DND-41 (cell line): ENCODE results near the gene LEF1.

ENCODE experiments used
- ATAC-seq: fragments of 200-7000 bp; cut with Tn5 transposase; 3 replicates; pipeline ENCODE4 v1.9.1; 2021; ENCODE audit warnings: low read depth; ENCODE audit not compliant: insufficient read depth
- DNase-seq: peaks from one replicate; pipeline ENCODE4 v3.0.0-alpha.2; 2020
- H2AFZ ChIP-seq: 2 replicates; pipeline ENCODE4 v1.6.0; 2012; ENCODE audit warnings: low read depth, low read length
- H3K27ac ChIP-seq: 2 replicates; pipeline ENCODE4 v1.5.1; 2012; ENCODE audit warnings: low read length, inconsistent platforms
- H3K27me3 ChIP-seq: fragments of 200-600 bp; sonication (generic); 2 replicates; pipeline ENCODE4 v1.6.0; 2012; ENCODE audit warnings: low read length, mild to moderate bottlenecking, inconsistent platforms; ENCODE audit not compliant: insufficient read depth, poor library complexity
- H3K36me3 ChIP-seq: 2 replicates; pipeline ENCODE4 v1.5.1; 2012; ENCODE audit warnings: low read length, inconsistent platforms; ENCODE audit not compliant: insufficient read depth
- H3K4me1 ChIP-seq: 2 replicates; pipeline ENCODE4 v1.5.1; 2012; ENCODE audit warnings: mild to moderate bottlenecking, low read length; ENCODE audit not compliant: insufficient read depth
- H3K4me2 ChIP-seq: 2 replicates; pipeline ENCODE4 v1.6.0; 2012; ENCODE audit warnings: mild to moderate bottlenecking, moderate library complexity, low read length, inconsistent platforms; ENCODE audit not compliant: insufficient read depth
- H3K4me3 ChIP-seq, 2 experiments: fragments of 200-600 bp in 1 of 2; shearing (Covaris generic) in 1 of 2; 2 replicates each; pipeline ENCODE4 v1.5.1; 2012 to 2016; ENCODE audit warnings: inconsistent platforms in 2 of 2, low read length in 2 of 2, mild to moderate bottlenecking in 2 of 2, low read depth in 1 of 2, moderate library complexity in 1 of 2
- H3K79me2 ChIP-seq: 2 replicates; pipeline ENCODE4 v1.6.0; 2012; ENCODE audit warnings: low read length, inconsistent platforms; ENCODE audit not compliant: insufficient read depth
- H3K9ac ChIP-seq: 2 replicates; pipeline ENCODE4 v1.6.0; 2012; ENCODE audit warnings: low read depth, mild to moderate bottlenecking, inconsistent platforms, low read length, moderate library complexity
- H3K9me3 ChIP-seq: 2 replicates; pipeline ENCODE4 v1.5.1; 2012; ENCODE audit warnings: low read length, moderate library complexity, mild to moderate bottlenecking, inconsistent platforms; ENCODE audit not compliant: insufficient read depth, severe bottlenecking
- H4K20me1 ChIP-seq: 2 replicates; pipeline ENCODE4 v1.6.0; 2012; ENCODE audit warnings: low read length; ENCODE audit not compliant: insufficient read depth
- CTCF ChIP-seq: IDR thresholded peaks from 2 replicates; pipeline ENCODE4 v1.5.1; 2012; ENCODE audit warnings: borderline replicate concordance, low read length, moderate library complexity, mild to moderate bottlenecking; ENCODE audit not compliant: poor library complexity, severe bottlenecking; ENCODE audit errors: extremely low read depth
- EZH2 ChIP-seq: IDR thresholded peaks from 3 replicates; pipeline ENCODE4 v1.6.1; 2012; ENCODE audit warnings: borderline replicate concordance, low read depth, mild to moderate bottlenecking, moderate library complexity, low read length, inconsistent platforms; ENCODE audit not compliant: severe bottlenecking

Gene LEF1

GRCh38 chr4:108109997-108110416 lies 58.7 kb downstream of the LEF1 start:
- TF ChIP-seq EZH2 (no peak), CTCF (no peak)
- Histone ChIP-seq H3K27me3 (no peaks in the 10 kb centered on the region), H3K36me3 (peaks cover 97% of the 10 kb centered on the region), H3K79me2 (peaks cover 100% of the 10 kb centered on the region), H2AFZ (no peak overlapping the region), H3K4me2 (no peak overlapping the region), H4K20me1 (peaks cover 97% of the 10 kb centered on the region), H3K4me3 (no peak overlapping the region), H3K9me3 (no peaks in the 10 kb centered on the region), H3K27ac (no peak overlapping the region), H3K9ac (no peak overlapping the region), H3K4me1 (peaks cover 60% of the 10 kb centered on the region)
- ATAC-seq, result no peak
- DNase-seq, result no peak

GRCh38 chr4:108109111-108109510 lies 59.6 kb downstream of the LEF1 start:
- peaks cover 52% of the 10 kb centered on the region for H3K4me1 ChIP-seq
- no peaks in the 10 kb centered on the region for H3K9me3 ChIP-seq
- H3K36me3 ChIP-seq, result peaks cover 95% of the 10 kb centered on the region
- DNase-seq, result no peak
- peaks cover 95% of the 10 kb centered on the region for H4K20me1 ChIP-seq
- no peaks in the 10 kb centered on the region for H3K27me3 ChIP-seq
- H2AFZ ChIP-seq, result no peak overlapping the region
- H3K79me2 ChIP-seq, result peaks cover 99% of the 10 kb centered on the region
- H3K9ac ChIP-seq, result no peak overlapping the region
- H3K27ac ChIP-seq, result no peak overlapping the region
- TF ChIP-seq EZH2 (no peak), CTCF (no peak)
- no peak overlapping the region for H3K4me2 ChIP-seq
- no peak overlapping the region for H3K4me3 ChIP-seq
- ATAC-seq, result no peak

- Histone ChIP-seq H3K4me2 (no peak overlapping the region), H3K9ac (no peak overlapping the region), H3K36me3 (peaks cover 95% of the 10 kb centered on the region), H3K79me2 (peaks cover 99% of the 10 kb centered on the region), H3K9me3 (no peaks in the 10 kb centered on the region), H3K4me1 (peaks cover 41% of the 10 kb centered on the region), H4K20me1 (peaks cover 95% of the 10 kb centered on the region), H3K27me3 (no peaks in the 10 kb centered on the region), H3K4me3 (no peak overlapping the region), H2AFZ (no peak overlapping the region), H3K27ac (peak overlapping the region; percentile 6; the same call in 1 of the 2 replicates)
- peak; percentile 36; the same call in 2 of the 3 replicates for ATAC-seq
- no peak for TF ChIP-seq CTCF
- TF ChIP-seq EZH2, result no peak
- no peak for DNase-seq
Observed at GRCh38 chr4:108107729-108108382, 60.9 kb downstream of the LEF1 start.

GRCh38 chr4:108107101-108107500 lies 61.6 kb downstream of the LEF1 start:
- H3K36me3 ChIP-seq, result peaks cover 95% of the 10 kb centered on the region
- DNase-seq (no peak), ATAC-seq (no peak)
- no peaks in the 10 kb centered on the region for H3K27me3 ChIP-seq
- peaks cover 39% of the 10 kb centered on the region for H3K4me1 ChIP-seq
- H3K9me3 ChIP-seq, result no peaks in the 10 kb centered on the region
- H3K9ac ChIP-seq, result no peak overlapping the region
- H4K20me1 ChIP-seq, result peaks cover 95% of the 10 kb centered on the region
- TF ChIP-seq EZH2 (no peak), CTCF (no peak)
- H2AFZ ChIP-seq, result no peak overlapping the region
- H3K79me2 ChIP-seq, result peaks cover 99% of the 10 kb centered on the region
- no peak overlapping the region for H3K4me2 ChIP-seq
- H3K27ac ChIP-seq, result no peak overlapping the region
- H3K4me3 ChIP-seq, result no peak overlapping the region
